Astrocyte (in vitro differentiated cells and primary cell): Measurements from ENCODE around the gene ILDR1. TPM values are rescaled to one million over a fixed set of nuclear protein-coding genes. Genes with fewer than 3 reads are reported as not detected.

Experiments
- DNase-seq: peaks from one replicate; pipeline ENCODE4 v3.0.0-alpha.2; 2010; ENCODE audit warnings: low read depth
- FAIRE-seq: peaks from 2 replicates; lab custom pipeline; 2011; peaks lifted over from hg19 to GRCh38; lab: Jason Lieb, UNC
- H2AFZ ChIP-seq: 2 replicates; pipeline ENCODE4 v1.6.0; 2012; ENCODE audit warnings: low read depth, low read length, inconsistent platforms
- H3K27ac ChIP-seq: 2 replicates; pipeline ENCODE4 v1.5.1; 2011; ENCODE audit warnings: low read depth, low read length, inconsistent platforms
- H3K27me3 ChIP-seq: 2 replicates; pipeline ENCODE4 v1.6.0; 2011; ENCODE audit warnings: low read length, inconsistent platforms; ENCODE audit not compliant: insufficient read depth
- H3K36me3 ChIP-seq: 2 replicates; pipeline ENCODE4 v1.5.1; 2011; ENCODE audit warnings: low read length, inconsistent platforms; ENCODE audit not compliant: insufficient read depth
- H3K4me1 ChIP-seq: 2 replicates; pipeline ENCODE4 v1.5.1; 2011; ENCODE audit warnings: low read length, inconsistent platforms; ENCODE audit not compliant: insufficient read depth
- H3K4me2 ChIP-seq: 2 replicates; pipeline ENCODE4 v1.6.0; 2012; ENCODE audit warnings: low read length, inconsistent platforms
- H3K4me3 ChIP-seq: 2 replicates; pipeline ENCODE4 v1.5.1; 2011; ENCODE audit warnings: low read depth, mild to moderate bottlenecking, low read length, inconsistent platforms; ENCODE audit not compliant: insufficient read depth
- H3K79me2 ChIP-seq: 2 replicates; pipeline ENCODE4 v1.6.0; 2012; ENCODE audit warnings: mild to moderate bottlenecking, low read length, inconsistent platforms; ENCODE audit not compliant: insufficient read depth
- H3K9ac ChIP-seq: 2 replicates; pipeline ENCODE4 v1.6.0; 2012; ENCODE audit warnings: mild to moderate bottlenecking, low read length, inconsistent platforms
- H3K9me3 ChIP-seq: 2 replicates; pipeline ENCODE4 v1.5.1; 2012; ENCODE audit warnings: low read depth, mild to moderate bottlenecking, low read length, inconsistent platforms; ENCODE audit not compliant: insufficient read depth
- H4K20me1 ChIP-seq: 2 replicates; pipeline ENCODE4 v1.6.0; 2012; ENCODE audit warnings: low read length, inconsistent platforms; ENCODE audit not compliant: insufficient read depth
- H3K27ac Mint-ChIP-seq: one replicate; pipeline ENCODE4 v1.8.0; 2021; ENCODE audit warnings: mild to moderate bottlenecking, mixed read lengths; ENCODE audit not compliant: unreplicated experiment
- H3K27me3 Mint-ChIP-seq: one replicate; pipeline ENCODE4 v1.8.0; 2021; ENCODE audit warnings: low read depth, mixed read lengths; ENCODE audit not compliant: unreplicated experiment
- H3K36me3 Mint-ChIP-seq: one replicate; pipeline ENCODE4 v1.8.0; 2021; ENCODE audit warnings: low read depth, mixed read lengths; ENCODE audit not compliant: unreplicated experiment
- H3K4me1 Mint-ChIP-seq: one replicate; pipeline ENCODE4 v1.8.0; 2021; ENCODE audit warnings: low read depth, mixed read lengths; ENCODE audit not compliant: unreplicated experiment
- H3K4me3 Mint-ChIP-seq: one replicate; pipeline ENCODE4 v1.8.0; 2021; ENCODE audit warnings: mild to moderate bottlenecking, moderate library complexity, mixed read lengths; ENCODE audit not compliant: unreplicated experiment
- H3K9me3 Mint-ChIP-seq: one replicate; pipeline ENCODE4 v1.8.0; 2021; ENCODE audit warnings: mild to moderate bottlenecking, mixed read lengths; ENCODE audit not compliant: unreplicated experiment
- EZH2 ChIP-seq: IDR thresholded peaks from 2 replicates; pipeline ENCODE4 v1.6.1; 2012; ENCODE audit warnings: mild to moderate bottlenecking, low read length, inconsistent platforms; ENCODE audit not compliant: insufficient read depth
- total RNA-seq: library from RNA; stranded (reverse); gene quantifications from 2 replicates; pipeline ENCODE4 v1.2.1, GENCODE V29; 2021
- TF ChIP-seq, protein P1 (sequence below): IDR thresholded peaks from 2 replicates; pipeline ENCODE4 v1.5.1; 2011; ENCODE audit warnings: low read depth, mild to moderate bottlenecking, inconsistent platforms, low read length, moderate library complexity; ENCODE audit not compliant: insufficient read depth

The ILDR1 gene
- total RNA-seq, 1 donor from 2014 or later = not detected

DNA sequence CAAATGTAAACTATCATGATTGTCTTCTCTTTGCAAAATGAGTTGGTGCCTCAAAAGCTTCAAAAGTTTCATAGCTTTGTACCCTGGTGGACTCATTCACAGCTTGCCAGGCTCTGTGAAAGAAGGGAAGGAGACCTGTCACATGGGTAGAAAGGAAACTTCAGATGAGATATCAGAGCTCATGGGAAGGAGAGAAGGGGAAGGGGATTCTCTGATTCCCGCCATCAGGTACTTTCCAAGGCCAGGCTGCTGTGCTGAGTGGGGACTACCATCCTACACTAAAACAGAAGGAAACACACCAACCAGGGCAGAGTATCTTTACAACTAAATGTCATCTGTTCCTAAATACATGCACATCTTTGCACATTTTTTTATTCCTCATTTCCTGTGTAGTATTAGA lies 9.2 kb downstream of the ILDR1 start:
- Histone ChIP-seq H3K9me3 (no peaks in the 10 kb centered on the region), H3K79me2 (no peaks in the 10 kb centered on the region), H3K27ac (no peak overlapping the region), H4K20me1 (no peaks in the 10 kb centered on the region), H3K36me3 (no peaks in the 10 kb centered on the region), H2AFZ (no peak overlapping the region), H3K9ac (no peak overlapping the region), H3K4me2 (no peak overlapping the region), H3K4me1 (no peaks in the 10 kb centered on the region), H3K27me3 (peaks cover 7% of the 10 kb centered on the region), H3K4me3 (no peak overlapping the region)
- TF ChIP-seq EZH2 = no peak
- TF ChIP-seq, protein P1, sequence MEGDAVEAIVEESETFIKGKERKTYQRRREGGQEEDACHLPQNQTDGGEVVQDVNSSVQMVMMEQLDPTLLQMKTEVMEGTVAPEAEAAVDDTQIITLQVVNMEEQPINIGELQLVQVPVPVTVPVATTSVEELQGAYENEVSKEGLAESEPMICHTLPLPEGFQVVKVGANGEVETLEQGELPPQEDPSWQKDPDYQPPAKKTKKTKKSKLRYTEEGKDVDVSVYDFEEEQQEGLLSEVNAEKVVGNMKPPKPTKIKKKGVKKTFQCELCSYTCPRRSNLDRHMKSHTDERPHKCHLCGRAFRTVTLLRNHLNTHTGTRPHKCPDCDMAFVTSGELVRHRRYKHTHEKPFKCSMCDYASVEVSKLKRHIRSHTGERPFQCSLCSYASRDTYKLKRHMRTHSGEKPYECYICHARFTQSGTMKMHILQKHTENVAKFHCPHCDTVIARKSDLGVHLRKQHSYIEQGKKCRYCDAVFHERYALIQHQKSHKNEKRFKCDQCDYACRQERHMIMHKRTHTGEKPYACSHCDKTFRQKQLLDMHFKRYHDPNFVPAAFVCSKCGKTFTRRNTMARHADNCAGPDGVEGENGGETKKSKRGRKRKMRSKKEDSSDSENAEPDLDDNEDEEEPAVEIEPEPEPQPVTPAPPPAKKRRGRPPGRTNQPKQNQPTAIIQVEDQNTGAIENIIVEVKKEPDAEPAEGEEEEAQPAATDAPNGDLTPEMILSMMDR = no peak
- FAIRE-seq (no peak), DNase-seq (no peak)
- H3K36me3 Mint-ChIP-seq = no peaks in the 10 kb centered on the region
- H3K27ac Mint-ChIP-seq = no peak overlapping the region
- H3K4me3 Mint-ChIP-seq = no peak overlapping the region
- H3K27me3 Mint-ChIP-seq = peaks cover 9% of the 10 kb centered on the region
- H3K9me3 Mint-ChIP-seq = peaks cover 3% of the 10 kb centered on the region
- H3K4me1 Mint-ChIP-seq = no peaks in the 10 kb centered on the region

DNA sequence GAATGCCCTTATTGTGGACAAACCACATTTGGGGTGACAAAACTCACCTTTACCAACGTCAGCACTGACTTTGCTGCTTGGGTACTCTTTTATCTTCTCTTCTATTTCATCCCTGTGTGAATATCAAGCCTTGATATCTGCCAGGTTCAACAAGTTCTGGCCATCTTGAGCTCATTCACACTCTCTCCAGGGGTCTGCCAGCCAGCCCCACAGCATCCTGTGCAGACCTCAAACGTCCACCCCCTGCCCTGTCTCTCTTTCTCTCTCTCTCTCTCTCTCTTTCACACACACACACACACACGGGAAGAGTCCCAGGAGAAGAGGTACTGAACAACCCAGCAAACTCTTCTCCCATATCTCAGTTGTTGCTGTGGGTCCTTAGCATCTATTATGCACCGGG lies 10.7 kb downstream of the ILDR1 start:
- Histone ChIP-seq H4K20me1 (no peaks in the 10 kb centered on the region), H3K9ac (no peak overlapping the region), H3K4me1 (no peaks in the 10 kb centered on the region), H3K79me2 (no peaks in the 10 kb centered on the region), H3K36me3 (no peaks in the 10 kb centered on the region), H3K27me3 (peaks cover 7% of the 10 kb centered on the region), H3K4me3 (no peak overlapping the region), H3K4me2 (no peak overlapping the region), H3K9me3 (no peaks in the 10 kb centered on the region), H3K27ac (no peak overlapping the region), H2AFZ (no peak overlapping the region)
- Mint-ChIP-seq H3K9me3 (peaks cover 3% of the 10 kb centered on the region), H3K4me3 (no peak overlapping the region), H3K36me3 (no peaks in the 10 kb centered on the region), H3K27me3 (peaks cover 9% of the 10 kb centered on the region), H3K4me1 (peaks cover under 1% of the 10 kb centered on the region), H3K27ac (no peak overlapping the region)
- DNase-seq = no peak
- TF ChIP-seq EZH2 = no peak
- TF ChIP-seq, protein P1 = no peak
- no peak for FAIRE-seq

DNA sequence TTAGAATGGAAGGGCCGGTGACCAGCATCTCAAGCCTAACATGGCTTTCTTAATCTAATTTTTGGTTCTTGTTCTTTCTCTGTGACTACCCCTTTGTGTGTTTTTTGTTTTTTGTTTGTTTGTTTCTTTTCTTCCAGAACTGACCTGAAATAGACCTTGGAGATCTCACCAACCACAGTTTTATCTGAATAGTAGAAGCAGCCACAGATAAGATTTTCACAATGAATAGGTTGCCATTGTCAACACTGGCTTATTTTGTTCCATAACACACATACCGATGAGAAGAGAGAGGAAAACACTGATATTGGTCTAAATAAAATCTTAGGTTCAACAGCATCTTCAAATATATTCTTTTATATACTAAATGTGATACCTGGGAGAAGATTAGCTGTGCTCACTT lies 11.5 kb downstream of the ILDR1 start:
- TF ChIP-seq, protein P1 = no peak
- TF ChIP-seq EZH2 = no peak
- H3K4me1 Mint-ChIP-seq = peaks cover 6% of the 10 kb centered on the region
- Histone ChIP-seq H4K20me1 (no peaks in the 10 kb centered on the region), H3K27ac (no peak overlapping the region), H2AFZ (no peak overlapping the region), H3K79me2 (no peaks in the 10 kb centered on the region), H3K9ac (no peak overlapping the region), H3K4me2 (no peak overlapping the region), H3K36me3 (no peaks in the 10 kb centered on the region), H3K9me3 (no peaks in the 10 kb centered on the region), H3K27me3 (peaks cover 7% of the 10 kb centered on the region), H3K4me3 (no peak overlapping the region), H3K4me1 (no peaks in the 10 kb centered on the region)
- peaks cover 9% of the 10 kb centered on the region for H3K27me3 Mint-ChIP-seq
- no peak for DNase-seq
- no peak overlapping the region for H3K27ac Mint-ChIP-seq
- no peak overlapping the region for H3K4me3 Mint-ChIP-seq
- no peaks in the 10 kb centered on the region for H3K36me3 Mint-ChIP-seq
- no peaks in the 10 kb centered on the region for H3K9me3 Mint-ChIP-seq
- FAIRE-seq = no peak
